H1 (cell line): Measurements from ENCODE around the gene USP24. TPM values are rescaled to one million over a fixed set of nuclear protein-coding genes. Genes with fewer than 3 reads are reported as not detected.

Source experiments
- CTCF ChIA-PET: fragments of 300-600 bp; sonication (Branson Sonifier 250); formaldehyde crosslinking; loops from one replicate; lab custom pipeline; 2021; ENCODE audit not compliant: partially characterized antibody; lab: Charles Lee
- POLR2A ChIA-PET: fragments of 300-600 bp; sonication (Branson Sonifier 250); formaldehyde crosslinking; loops from one replicate; lab custom pipeline; 2021; ENCODE audit warnings: inconsistent platforms; ENCODE audit not compliant: partially characterized antibody; lab: Charles Lee
- DNase-seq, 2 experiments: peaks; one replicate each; pipeline versions ENCODE4 v3.0.0 to v3.0.0-alpha.2; 2010 to 2022; ENCODE audit warnings: low spot score in 2 of 2, low read depth in 1 of 2, mixed read lengths in 1 of 2
- FAIRE-seq: peaks from 2 replicates; lab custom pipeline; 2011; peaks lifted over from hg19 to GRCh38; lab: Jason Lieb, UNC
- H2AFZ ChIP-seq: 2 replicates; pipeline ENCODE4 v1.8.1; 2012; ENCODE audit warnings: low read length, inconsistent platforms
- H2AK5ac ChIP-seq: 2 replicates; pipeline ENCODE4 v1.6.1; 2013; ENCODE audit warnings: low read depth, low read length
- H2BK120ac ChIP-seq: replicated peaks from 2 replicates; pipeline ENCODE3; 2013; ENCODE audit warnings: low read depth, low read length, inconsistent platforms
- H2BK12ac ChIP-seq: 2 replicates; pipeline ENCODE4 v1.6.1; 2013; ENCODE audit warnings: low read depth, low read length
- H2BK15ac ChIP-seq: 2 replicates; pipeline ENCODE4 v1.6.1; 2013; ENCODE audit warnings: low read length
- H2BK20ac ChIP-seq: 2 replicates; pipeline ENCODE4 v1.6.1; 2013; ENCODE audit warnings: low read length
- H2BK5ac ChIP-seq: 2 replicates; pipeline ENCODE4 v1.6.1; 2013; ENCODE audit warnings: low read depth, low read length
- H3K14ac ChIP-seq: 2 replicates; pipeline ENCODE4 v1.6.1; 2013; ENCODE audit warnings: inconsistent platforms; ENCODE audit not compliant: insufficient read length
- H3K18ac ChIP-seq: 2 replicates; pipeline ENCODE4 v1.6.1; 2013; ENCODE audit warnings: low read length; ENCODE audit errors: extremely low read depth
- H3K23ac ChIP-seq: 2 replicates; pipeline ENCODE4 v1.6.1; 2013; ENCODE audit warnings: inconsistent platforms; ENCODE audit not compliant: insufficient read length
- H3K23me2 ChIP-seq: 2 replicates; pipeline ENCODE4 v1.6.1; 2013; ENCODE audit warnings: low read depth, low read length
- H3K27ac ChIP-seq: 2 replicates; pipeline ENCODE4 v1.6.1; 2011; ENCODE audit warnings: low read depth, low read length, inconsistent platforms
- H3K27me3 ChIP-seq, 4 experiments: replicated peaks in 1 of 4; 1 replicate in 1 of 4; 2 replicates in 3 of 4; pipeline versions ENCODE4 v1.6.1 to v1.8.1; 2011 to 2013; ENCODE audit warnings: low read length in 3 of 4, mild to moderate bottlenecking in 3 of 4, inconsistent platforms in 2 of 4, mixed read lengths in 2 of 4, moderate library complexity in 1 of 4; ENCODE audit not compliant: control insufficient read depth in 3 of 4, insufficient read depth in 3 of 4; ENCODE audit errors: extremely low read depth in 1 of 4
- H3K36me3 ChIP-seq, 4 experiments: 2 replicates each; pipeline versions ENCODE4 v1.6.1 to v1.8.1; 2011 to 2013; ENCODE audit warnings: mild to moderate bottlenecking in 4 of 4, low read length in 3 of 4, moderate library complexity in 2 of 4, control low read depth in 1 of 4, inconsistent platforms in 1 of 4; ENCODE audit not compliant: insufficient read depth in 4 of 4, control insufficient read depth in 2 of 4
- H3K4ac ChIP-seq: replicated peaks from 2 replicates; pipeline ENCODE3; 2013; ENCODE audit warnings: low read length, low read depth, mixed read lengths, inconsistent platforms; ENCODE audit not compliant: insufficient read length
- H3K4me1 ChIP-seq, 4 experiments: replicated peaks in 1 of 4; 1 replicate in 1 of 4; 2 replicates in 3 of 4; pipeline versions ENCODE4 v1.6.1 to v1.8.1; 2011 to 2013; ENCODE audit warnings: low read length in 3 of 4, inconsistent platforms in 2 of 4, mixed read lengths in 1 of 4; ENCODE audit not compliant: insufficient read depth in 4 of 4, control insufficient read depth in 3 of 4
- H3K4me2 ChIP-seq, 2 experiments: 2 replicates each; pipeline versions ENCODE4 v1.6.1 to v1.8.1; 2011 to 2013; ENCODE audit warnings: low read depth in 2 of 2, low read length in 2 of 2, control low read depth in 1 of 2, inconsistent platforms in 1 of 2, mild to moderate bottlenecking in 1 of 2; ENCODE audit not compliant: insufficient read depth in 1 of 2
- H3K4me3 ChIP-seq, 4 experiments: fragments of 200-600, 300-600 bp in 1 of 4; sonication (generic), shearing (Covaris generic), sonication (Bioruptor Twin) in 1 of 4; 2 replicates each; pipeline versions ENCODE4 v1.5.1 to v1.8.1; 2011 to 2016; ENCODE audit warnings: low read length in 4 of 4, low read depth in 3 of 4, control low read depth in 2 of 4, inconsistent platforms in 2 of 4, mild to moderate bottlenecking in 2 of 4, mixed read lengths in 1 of 4, moderate library complexity in 1 of 4; ENCODE audit not compliant: insufficient read depth in 2 of 4; ENCODE audit errors: extremely low read depth in 1 of 4
- H3K56ac ChIP-seq: replicated peaks from 2 replicates; pipeline ENCODE3; 2013; ENCODE audit warnings: low read depth, mild to moderate bottlenecking, mixed read lengths, low read length, inconsistent platforms; ENCODE audit not compliant: insufficient read length
- H3K79me1 ChIP-seq: 2 replicates; pipeline ENCODE4 v1.6.1; 2013; ENCODE audit warnings: low read depth, low read length, control low read depth
- H3K79me2 ChIP-seq, 2 experiments: 2 replicates each; pipeline versions ENCODE4 v1.6.1 to v1.8.1; 2012 to 2013; ENCODE audit warnings: low read length in 2 of 2, mild to moderate bottlenecking in 2 of 2, inconsistent platforms in 1 of 2; ENCODE audit not compliant: insufficient read depth in 2 of 2, control insufficient read depth in 1 of 2
- H3K9ac ChIP-seq, 4 experiments: replicated peaks in 1 of 4; 1 replicate in 1 of 4; 2 replicates in 3 of 4; pipeline versions ENCODE4 v1.6.1 to v1.8.1; 2011 to 2013; ENCODE audit warnings: low read depth in 3 of 4, low read length in 3 of 4, control low read depth in 2 of 4, mild to moderate bottlenecking in 2 of 4, moderate library complexity in 2 of 4, inconsistent platforms in 1 of 4; ENCODE audit errors: extremely low read depth in 1 of 4
- H3K9me3 ChIP-seq, 2 experiments: 2 replicates each; pipeline versions ENCODE4 v1.6.1 to v1.8.1; 2012 to 2013; ENCODE audit warnings: mild to moderate bottlenecking in 2 of 2, moderate library complexity in 2 of 2, control low read depth in 1 of 2, inconsistent platforms in 1 of 2, low read depth in 1 of 2, low read length in 1 of 2, mixed read lengths in 1 of 2; ENCODE audit not compliant: insufficient read depth in 2 of 2
- H4K20me1 ChIP-seq, 2 experiments: replicated peaks in 1 of 2; 2 replicates each; pipeline versions ENCODE3 to v1.8.1; 2011 to 2013; ENCODE audit warnings: inconsistent platforms in 2 of 2, low read length in 2 of 2, mild to moderate bottlenecking in 1 of 2; ENCODE audit not compliant: insufficient read depth in 2 of 2, control insufficient read depth in 1 of 2
- H4K5ac ChIP-seq: 2 replicates; pipeline ENCODE4 v1.6.1; 2013; ENCODE audit warnings: low read length, low read depth, mixed read lengths, inconsistent platforms; ENCODE audit not compliant: insufficient read length
- H4K8ac ChIP-seq: 2 replicates; pipeline ENCODE4 v1.8.0; 2013; ENCODE audit warnings: mild to moderate bottlenecking, moderate library complexity, low read length, inconsistent platforms; ENCODE audit not compliant: insufficient read depth; ENCODE audit errors: extremely low read depth
- H4K91ac ChIP-seq: replicated peaks from 2 replicates; pipeline ENCODE3; 2013; ENCODE audit warnings: low read length, mixed read lengths, inconsistent platforms; ENCODE audit not compliant: insufficient read length
- BACH1 ChIP-seq: IDR thresholded peaks from 2 replicates; pipeline ENCODE4 v1.6.1; 2012; ENCODE audit warnings: low read length, improper control_type of control experiment
- CBX8 ChIP-seq: fragments of 300-800, 300-1000 bp; sonication (generic); IDR thresholded peaks from 2 replicates; pipeline ENCODE4 v1.7.1; 2016; ENCODE audit warnings: low read depth, low read length, borderline replicate concordance
- EZH2 ChIP-seq: fragments of 200-600 bp; sonication (generic); IDR thresholded peaks from 2 replicates; pipeline ENCODE4 v1.7.1; 2012; ENCODE audit warnings: low read depth, mild to moderate bottlenecking, moderate library complexity, low read length, inconsistent platforms; ENCODE audit not compliant: severe bottlenecking
- JUN ChIP-seq: IDR thresholded peaks from 2 replicates; pipeline ENCODE4 v1.6.1; 2011; ENCODE audit warnings: low read depth, mild to moderate bottlenecking, improper control_type of control experiment, low read length
- JUND ChIP-seq: IDR thresholded peaks from 2 replicates; pipeline ENCODE4 v1.6.1; 2011; ENCODE audit warnings: mild to moderate bottlenecking, improper control_type of control experiment, low read length
- MAX ChIP-seq: IDR thresholded peaks from 2 replicates; pipeline ENCODE4 v1.6.1; 2012; ENCODE audit warnings: inconsistent platforms
- POU5F1 ChIP-seq: IDR thresholded peaks from 2 replicates; pipeline ENCODE4 v1.6.1; 2011; ENCODE audit warnings: low read depth, mild to moderate bottlenecking, low read length, moderate library complexity
- TCF12 ChIP-seq: IDR thresholded peaks from 2 replicates; pipeline ENCODE4 v1.6.1; 2011; ENCODE audit warnings: low read depth, mild to moderate bottlenecking, low read length
- WGBS, 2 experiments: shearing (Covaris generic) in 1 of 2; methylation state at CpG; one replicate each; pipeline versions ENCODE4 v1.1.6 to v1.1.7; 2013 to 2015; ENCODE audit warnings: low lambda C conversion rate in 2 of 2, mixed read lengths in 2 of 2, inconsistent platforms in 1 of 2, low coverage in 1 of 2, missing lambda C conversion rate in 1 of 2; ENCODE audit not compliant: insufficient replicate concordance in 2 of 2, insufficient coverage in 1 of 2, insufficient read length in 1 of 2; ENCODE audit errors: extremely low coverage in 1 of 2, missing lambda C conversion rate in 1 of 2; 5-methylcytosine and 5-hydroxymethylcytosine counted together
- polyA plus RNA-seq, 7 experiments: library from polyadenylated mRNA; depleted of rRNA in 3 of 7; stranded (reverse) in 5 of 7; unstranded in 2 of 7; fragments of >200 nt in 5 of 7; fragments of 200-250 nt in 2 of 7; gene quantifications; 1 replicate in 5 of 7; 2 replicates in 1 of 7; 4 replicates in 1 of 7; pipeline versions ENCODE4 v1.2.1 to v1.2.3, GENCODE V29; 2011 to 2013; ENCODE audit warnings: missing spikeins in 2 of 7, mixed read lengths in 2 of 7
- total RNA-seq: library from RNA; stranded (reverse); fragmentation: NEBNext Ultra II Directional; extraction: Animal tissue kit (Norgen Biotek cat#: 25700); gene quantifications from 2 replicates; pipeline ENCODE4 v1.2.1, GENCODE V29; 2021

Gene USP24
- total and polyA plus RNA-seq, 2 of the 8 experiments (the other 6 are each of a cell fraction or from before 2014, with no cell fraction given), result 11.1 to 34.6 TPM

DNA sequence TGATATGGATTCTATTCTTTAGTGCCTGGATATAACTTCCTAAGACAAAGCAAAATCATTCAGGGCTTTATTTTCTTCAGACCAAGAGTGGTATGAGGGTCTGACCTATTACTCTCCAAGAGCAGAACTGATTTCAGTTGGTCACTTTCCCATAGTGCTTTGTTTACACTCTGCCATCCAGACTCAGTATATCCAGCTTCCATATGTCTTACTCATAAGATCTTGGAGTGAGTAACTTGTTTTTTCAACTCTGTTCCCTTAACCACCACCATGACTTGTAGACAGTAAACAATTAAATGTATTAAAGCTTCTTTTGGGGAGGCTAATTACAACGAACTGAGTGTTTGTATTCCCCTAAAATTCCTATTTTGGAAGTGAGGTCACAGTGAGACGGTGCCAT lies 83.4 kb downstream of the USP24 start:
- Histone ChIP-seq H3K9me3 (no peaks in the 10 kb centered on the region), H3K23me2 (no peaks in the 10 kb centered on the region; the same call in 1 of the 2 replicates)
- TF ChIP-seq BACH1, result no peak
- TF ChIP-seq JUN, result no peak
- TF ChIP-seq MAX, result no peak
- TF ChIP-seq JUND, result no peak
- no peak for TF ChIP-seq POU5F1
- TF ChIP-seq CBX8, result no peak
- TF ChIP-seq TCF12, result no peak
- no peak for TF ChIP-seq EZH2
- TF ChIP-seq, all 59 proteins: peak for 0
- H2BK120ac ChIP-seq, result no peak overlapping the region
- no peaks in the 10 kb centered on the region for H3K79me1 ChIP-seq
- no peaks in the 10 kb centered on the region for H3K79me2 ChIP-seq
- no peak overlapping the region for H3K4me3 ChIP-seq
- no peak overlapping the region for H2BK20ac ChIP-seq
- no peak overlapping the region for H3K18ac ChIP-seq
- H4K91ac ChIP-seq, result no peak overlapping the region
- ChIA-PET POLR2A (interaction anchor here (0.6 kb wide), 1 partner anchor 120 kb away, joined by 3 read pairs; no protein-coding TSS in a partner anchor), CTCF (interaction anchor here (3.7 kb wide), 1 partner anchor 12 kb away, joined by 13 read pairs; no protein-coding TSS in a partner anchor)
- no peak overlapping the region for H3K9ac ChIP-seq
- no peak overlapping the region for H2AFZ ChIP-seq
- H4K8ac ChIP-seq, result no peak overlapping the region
- no peaks in the 10 kb centered on the region for H3K4me1 ChIP-seq
- H2BK12ac ChIP-seq, result no peak overlapping the region
- H3K4me2 ChIP-seq, result no peak overlapping the region
- peaks cover 0 to 1% (median 0%) of the 10 kb centered on the region in 4 experiments; a peak in 1 of 7 replicates for H3K27me3 ChIP-seq
- DNase-seq (no peak), FAIRE-seq (no peak)
- H3K14ac ChIP-seq, result no peak overlapping the region
- no peak overlapping the region for H3K56ac ChIP-seq
- H3K4ac ChIP-seq, result no peak overlapping the region
- H2BK5ac ChIP-seq, result no peak overlapping the region
- no peak overlapping the region for H2BK15ac ChIP-seq
- 92% methylated on average over 2 of the region's 2 CpGs; no CpG with 5 or more reads in 1 of the 2 experiments for WGBS, 2 experiments
- H3K27ac ChIP-seq, result no peak overlapping the region
- H3K23ac ChIP-seq, result no peak overlapping the region
- H4K20me1 ChIP-seq, result peaks cover 0 to 1% of the 10 kb centered on the region in 2 experiments
- H4K5ac ChIP-seq, result no peak overlapping the region
- no peak overlapping the region for H2AK5ac ChIP-seq
- H3K36me3 ChIP-seq, result peaks cover 18 to 75% (median 49%) of the 10 kb centered on the region in 4 experiments
